ENCODE data around the gene GRID2IP. TPM values are rescaled to one million over a fixed set of nuclear protein-coding genes. Genes with fewer than 3 reads are reported as not detected.

The GRID2IP gene
- total and polyA plus RNA-seq, 2 of the 13 experiments (the other 11 are each of a cell fraction or from before 2014, with no cell fraction given), result 0.03 TPM; not detected in 1

DNA sequence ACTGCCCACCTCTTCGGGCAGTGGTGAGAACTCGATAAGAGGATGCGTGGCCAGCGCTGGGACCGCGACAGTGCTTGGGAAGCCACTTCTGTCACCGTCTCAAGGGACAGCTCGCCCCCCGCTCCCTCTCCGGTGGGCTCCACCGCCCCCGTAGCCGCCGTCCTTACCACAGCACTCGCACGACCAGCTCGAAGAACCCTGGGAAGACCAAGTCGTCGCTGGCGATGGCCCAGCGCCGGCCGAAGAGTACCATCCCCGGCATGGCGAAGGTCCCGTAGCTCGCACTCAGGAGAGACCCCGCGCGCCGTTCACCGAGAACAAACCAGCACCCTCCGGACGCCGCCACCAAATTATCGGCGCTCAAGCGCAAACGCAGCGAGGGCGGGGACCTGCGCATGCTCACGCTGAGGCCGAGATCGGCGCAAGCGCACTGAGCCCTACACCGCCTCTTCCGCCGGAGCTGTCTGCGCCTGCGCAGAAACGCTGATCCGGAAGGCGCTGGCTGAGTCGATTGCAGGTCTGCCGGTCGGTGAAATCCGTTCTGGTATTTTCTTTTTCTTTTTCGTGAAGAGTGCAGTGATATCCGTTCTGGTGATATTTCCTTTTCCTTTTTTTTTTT, 103.6 kb downstream of the GRID2IP start, which contains the start of gene DAGLB (continued):
- TF ChIP-seq, protein P1, sequence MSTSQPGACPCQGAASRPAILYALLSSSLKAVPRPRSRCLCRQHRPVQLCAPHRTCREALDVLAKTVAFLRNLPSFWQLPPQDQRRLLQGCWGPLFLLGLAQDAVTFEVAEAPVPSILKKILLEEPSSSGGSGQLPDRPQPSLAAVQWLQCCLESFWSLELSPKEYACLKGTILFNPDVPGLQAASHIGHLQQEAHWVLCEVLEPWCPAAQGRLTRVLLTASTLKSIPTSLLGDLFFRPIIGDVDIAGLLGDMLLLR (CRISPR knock-in tag; IDR thresholded peaks at IDR 0.05), result 0 out of 2 replicates have a peak, but pooled peaks have one; percentile 52
- TF ChIP-seq MYPOP (CRISPR knock-in tag; IDR thresholded peaks at IDR 0.05) (peak; percentile 98), ZNF446 (CRISPR knock-in tag; IDR thresholded peaks at IDR 0.05) (0 out of 2 replicates have a peak, but pooled peaks have one; percentile 67), RBFOX2 (IDR thresholded peaks at IDR 0.05; ENCODE audit: low read depth, low read length) (peak; percentile 90), ZNF83 (CRISPR knock-in tag; IDR thresholded peaks at IDR 0.05; ENCODE audit: borderline replicate concordance) (no peak), ZSCAN20 (CRISPR knock-in tag; IDR thresholded peaks at IDR 0.05; ENCODE audit: borderline replicate concordance) (no peak), ZNF331 (CRISPR knock-in tag; IDR thresholded peaks at IDR 0.05) (no peak), PAX8 (CRISPR knock-in tag; IDR thresholded peaks at IDR 0.05; ENCODE audit: borderline replicate concordance) (0 out of 2 replicates have a peak, but pooled peaks have one; percentile 59), ZNF251 (CRISPR knock-in tag; IDR thresholded peaks at IDR 0.05) (no peak), HES4 (CRISPR knock-in tag; IDR thresholded peaks at IDR 0.05; ENCODE audit: borderline replicate concordance) (no peak; the same call in 1 of the 2 replicates), ONECUT2 (CRISPR knock-in tag; IDR thresholded peaks at IDR 0.05) (0 out of 2 replicates have a peak, but pooled peaks have one; percentile 51), E2F1 (CRISPR knock-in tag; IDR thresholded peaks at IDR 0.05) (peak; percentile 58; the same call in 1 of the 2 replicates), ZFY (CRISPR knock-in tag; IDR thresholded peaks at IDR 0.05) (peak; percentile 47), NRL (CRISPR knock-in tag; IDR thresholded peaks at IDR 0.05; ENCODE audit: borderline replicate concordance) (0 out of 2 replicates have a peak, but pooled peaks have one; percentile 74), SAFB2 (CRISPR knock-in tag; IDR thresholded peaks at IDR 0.05; ENCODE audit: borderline replicate concordance, low read depth) (no peak), TFDP2 (CRISPR knock-in tag; IDR thresholded peaks at IDR 0.05) (peak; percentile 16; the same call in 1 of the 2 replicates), ZNF225 (CRISPR knock-in tag; IDR thresholded peaks at IDR 0.05) (peak; percentile 66; the same call in 1 of the 2 replicates), ZNF501 (CRISPR knock-in tag; IDR thresholded peaks at IDR 0.05) (peak; percentile 82), ZNF773 (CRISPR knock-in tag; IDR thresholded peaks at IDR 0.05; ENCODE audit: borderline replicate concordance) (peak; percentile 62; the same call in 1 of the 2 replicates), ZNF136 (CRISPR knock-in tag; IDR thresholded peaks at IDR 0.05; ENCODE audit: low read depth) (0 out of 2 replicates have a peak, but pooled peaks have one; percentile 14), NONO (IDR thresholded peaks at IDR 0.05) (no peak), NONO (CRISPR knock-in tag; conservative IDR thresholded peaks at IDR 0.05) (no peak)
- TF ChIP-seq, protein P2, sequence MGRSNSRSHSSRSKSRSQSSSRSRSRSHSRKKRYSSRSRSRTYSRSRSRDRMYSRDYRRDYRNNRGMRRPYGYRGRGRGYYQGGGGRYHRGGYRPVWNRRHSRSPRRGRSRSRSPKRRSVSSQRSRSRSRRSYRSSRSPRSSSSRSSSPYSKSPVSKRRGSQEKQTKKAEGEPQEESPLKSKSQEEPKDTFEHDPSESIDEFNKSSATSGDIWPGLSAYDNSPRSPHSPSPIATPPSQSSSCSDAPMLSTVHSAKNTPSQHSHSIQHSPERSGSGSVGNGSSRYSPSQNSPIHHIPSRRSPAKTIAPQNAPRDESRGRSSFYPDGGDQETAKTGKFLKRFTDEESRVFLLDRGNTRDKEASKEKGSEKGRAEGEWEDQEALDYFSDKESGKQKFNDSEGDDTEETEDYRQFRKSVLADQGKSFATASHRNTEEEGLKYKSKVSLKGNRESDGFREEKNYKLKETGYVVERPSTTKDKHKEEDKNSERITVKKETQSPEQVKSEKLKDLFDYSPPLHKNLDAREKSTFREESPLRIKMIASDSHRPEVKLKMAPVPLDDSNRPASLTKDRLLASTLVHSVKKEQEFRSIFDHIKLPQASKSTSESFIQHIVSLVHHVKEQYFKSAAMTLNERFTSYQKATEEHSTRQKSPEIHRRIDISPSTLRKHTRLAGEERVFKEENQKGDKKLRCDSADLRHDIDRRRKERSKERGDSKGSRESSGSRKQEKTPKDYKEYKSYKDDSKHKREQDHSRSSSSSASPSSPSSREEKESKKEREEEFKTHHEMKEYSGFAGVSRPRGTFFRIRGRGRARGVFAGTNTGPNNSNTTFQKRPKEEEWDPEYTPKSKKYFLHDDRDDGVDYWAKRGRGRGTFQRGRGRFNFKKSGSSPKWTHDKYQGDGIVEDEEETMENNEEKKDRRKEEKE (IDR thresholded peaks at IDR 0.05), result no peak
